ENCODE data around the gene HILPDA. TPM values are rescaled to one million over a fixed set of nuclear protein-coding genes. Genes with fewer than 3 reads are reported as not detected.

HILPDA gene
- total RNA-seq, 1 donor from 2014 or later: 24.9 TPM

GRCh38 chr7:128447941-128448564 lies 7.6 kb upstream of the HILPDA start:
- no peaks in the 10 kb centered on the region for H3K36me3 Mint-ChIP-seq (ENCODE audit: unreplicated experiment)
- peaks cover 7% of the 10 kb centered on the region for H3K9me3 Mint-ChIP-seq (ENCODE audit: unreplicated experiment)
- no peak for TF ChIP-seq CTCF (IDR thresholded peaks at IDR 0.05; ENCODE audit: partially characterized antibody, unreplicated experiment)
- H3K27ac Mint-ChIP-seq (ENCODE audit: unreplicated experiment): no peak overlapping the region
- DNase-seq: no peak
- peaks cover 3% of the 10 kb centered on the region for H3K4me1 Mint-ChIP-seq (ENCODE audit: low read depth, unreplicated experiment)
- H3K27me3 Mint-ChIP-seq (ENCODE audit: unreplicated experiment): no peaks in the 10 kb centered on the region
- H3K4me3 Mint-ChIP-seq (ENCODE audit: unreplicated experiment): no peak overlapping the region

- no peak for DNase-seq
- Mint-ChIP-seq H3K36me3 (ENCODE audit: unreplicated experiment) (no peaks in the 10 kb centered on the region), H3K9me3 (ENCODE audit: unreplicated experiment) (peaks cover 3% of the 10 kb centered on the region), H3K4me3 (ENCODE audit: unreplicated experiment) (no peak overlapping the region), H3K27ac (ENCODE audit: unreplicated experiment) (no peak overlapping the region), H3K27me3 (ENCODE audit: unreplicated experiment) (no peaks in the 10 kb centered on the region), H3K4me1 (ENCODE audit: low read depth, unreplicated experiment) (peaks cover 3% of the 10 kb centered on the region)
- no peak for TF ChIP-seq CTCF (IDR thresholded peaks at IDR 0.05; ENCODE audit: partially characterized antibody, unreplicated experiment)
Measured at GRCh38 chr7:128448751-128449302, 6.9 kb upstream of the HILPDA start.

- Mint-ChIP-seq H3K27me3 (ENCODE audit: unreplicated experiment) (peaks cover 2% of the 10 kb centered on the region), H3K27ac (ENCODE audit: unreplicated experiment) (no peak overlapping the region), H3K9me3 (ENCODE audit: unreplicated experiment) (peaks cover 9% of the 10 kb centered on the region), H3K36me3 (ENCODE audit: unreplicated experiment) (no peaks in the 10 kb centered on the region), H3K4me3 (ENCODE audit: unreplicated experiment) (no peak overlapping the region), H3K4me1 (ENCODE audit: low read depth, unreplicated experiment) (peaks cover 12% of the 10 kb centered on the region)
- TF ChIP-seq CTCF (IDR thresholded peaks at IDR 0.05; ENCODE audit: partially characterized antibody, unreplicated experiment): no peak
- no peak for DNase-seq
Measured at GRCh38 chr7:128450409-128450808, 5.3 kb upstream of the HILPDA start.

GRCh38 chr7:128450913-128451312 lies 4.8 kb upstream of the HILPDA start:
- no peaks in the 10 kb centered on the region for H3K36me3 Mint-ChIP-seq (ENCODE audit: unreplicated experiment)

More at GRCh38 chr7:128450913-128451312, 4.8 kb upstream of the HILPDA start:
- H3K9me3 Mint-ChIP-seq (ENCODE audit: unreplicated experiment): peaks cover 8% of the 10 kb centered on the region
- TF ChIP-seq CTCF (IDR thresholded peaks at IDR 0.05; ENCODE audit: partially characterized antibody, unreplicated experiment): no peak
- no peak overlapping the region for H3K4me3 Mint-ChIP-seq (ENCODE audit: unreplicated experiment)
- peaks cover 12% of the 10 kb centered on the region for H3K4me1 Mint-ChIP-seq (ENCODE audit: low read depth, unreplicated experiment)
- H3K27me3 Mint-ChIP-seq (ENCODE audit: unreplicated experiment): peaks cover 2% of the 10 kb centered on the region
- no peak for DNase-seq
- no peak overlapping the region for H3K27ac Mint-ChIP-seq (ENCODE audit: unreplicated experiment)
